ENCODE data around the gene COL15A1.

COL15A1 gene

GRCh38 chr9:99038484-99038820, 94.7 kb downstream of the COL15A1 start:
- TF ChIP-seq FOXP2 (optimal IDR thresholded peaks at IDR 0.05; ENCODE audit: borderline replicate concordance, extremely low read depth, extremely low read length, insufficient read depth) (no peak), TAF1 (IDR thresholded peaks at IDR 0.05; ENCODE audit: borderline replicate concordance, insufficient read depth, low read length) (no peak), SIN3A (IDR thresholded peaks at IDR 0.05; ENCODE audit: borderline replicate concordance, insufficient read depth, low read length) (no peak), REST (IDR thresholded peaks at IDR 0.05; ENCODE audit: insufficient read depth in 1 of 2, low read depth in 2 of 2, low read length in 2 of 2) (no peak), POLR2AphosphoS5 (IDR thresholded peaks at IDR 0.05; ENCODE audit: low read depth, low read length) (no peak)

GRCh38 chr9:99039505-99040182, 95.9 kb downstream of the COL15A1 start:
- TF ChIP-seq SIN3A (IDR thresholded peaks at IDR 0.05; ENCODE audit: borderline replicate concordance, insufficient read depth, low read length) (no peak), POLR2AphosphoS5 (IDR thresholded peaks at IDR 0.05; ENCODE audit: low read depth, low read length) (no peak)

GRCh38 chr9:99040251-99040900, 96.7 kb downstream of the COL15A1 start:
- no peak for TF ChIP-seq FOXP2 (optimal IDR thresholded peaks at IDR 0.05; ENCODE audit: borderline replicate concordance, extremely low read depth, extremely low read length, insufficient read depth)
- TF ChIP-seq POLR2AphosphoS5 (IDR thresholded peaks at IDR 0.05; ENCODE audit: low read depth, low read length): no peak
- TF ChIP-seq TAF1 (IDR thresholded peaks at IDR 0.05; ENCODE audit: borderline replicate concordance, insufficient read depth, low read length): no peak
- TF ChIP-seq REST (IDR thresholded peaks at IDR 0.05; ENCODE audit: insufficient read depth in 1 of 2, low read depth in 2 of 2, low read length in 2 of 2): no peak
- no peak for TF ChIP-seq SIN3A (IDR thresholded peaks at IDR 0.05; ENCODE audit: borderline replicate concordance, insufficient read depth, low read length)

GRCh38 chr9:99040911-99041582, 97.3 kb downstream of the COL15A1 start:
- no peak for TF ChIP-seq TAF1 (IDR thresholded peaks at IDR 0.05; ENCODE audit: borderline replicate concordance, insufficient read depth, low read length)
- TF ChIP-seq POLR2AphosphoS5 (IDR thresholded peaks at IDR 0.05; ENCODE audit: low read depth, low read length): no peak
- no peak for TF ChIP-seq SIN3A (IDR thresholded peaks at IDR 0.05; ENCODE audit: borderline replicate concordance, insufficient read depth, low read length)
- no peak for TF ChIP-seq FOXP2 (optimal IDR thresholded peaks at IDR 0.05; ENCODE audit: borderline replicate concordance, extremely low read depth, extremely low read length, insufficient read depth)
- TF ChIP-seq REST (IDR thresholded peaks at IDR 0.05; ENCODE audit: insufficient read depth in 1 of 2, low read depth in 2 of 2, low read length in 2 of 2): no peak

GRCh38 chr9:99041618-99042017, 97.9 kb downstream of the COL15A1 start:
- TF ChIP-seq SIN3A (IDR thresholded peaks at IDR 0.05; ENCODE audit: borderline replicate concordance, insufficient read depth, low read length) (no peak), REST (IDR thresholded peaks at IDR 0.05; ENCODE audit: insufficient read depth in 1 of 2, low read depth in 2 of 2, low read length in 2 of 2) (no peak), TAF1 (IDR thresholded peaks at IDR 0.05; ENCODE audit: borderline replicate concordance, insufficient read depth, low read length) (no peak), POLR2AphosphoS5 (IDR thresholded peaks at IDR 0.05; ENCODE audit: low read depth, low read length) (no peak), FOXP2 (optimal IDR thresholded peaks at IDR 0.05; ENCODE audit: borderline replicate concordance, extremely low read depth, extremely low read length, insufficient read depth) (no peak)
